HEK293 (cell line): ENCODE data around the gene CCDC78.

Source experiments
- CTCF ChIA-PET: fragments of 350-600 bp; formaldehyde crosslinking; extraction: SDS; loops from one replicate; lab custom pipeline; 2021; ENCODE audit warnings: antibody characterized with exemption; lab: Yijun Ruan, JAX
- POLR2A ChIA-PET: fragments of 300-600 bp; formaldehyde crosslinking; extraction: SDS; loops from one replicate; lab custom pipeline; 2020; ENCODE audit warnings: antibody characterized with exemption, inconsistent platforms; lab: Yijun Ruan, JAX
- H3K27ac ChIP-seq: fragments of 200-500 bp; sonication (Bioruptor generic); 2 replicates; pipeline ENCODE4 v1.5.1; 2014; ENCODE audit warnings: low read depth, low read length, control low read depth, inconsistent platforms; ENCODE audit errors: extremely low read depth
- H3K36me3 ChIP-seq, 2 experiments: fragments of 200-500 bp in 1 of 2; sonication (Bioruptor generic) in 1 of 2; 1 replicate in 1 of 2; 2 replicates in 1 of 2; pipeline ENCODE4 v1.5.1; 2014 to 2017; ENCODE audit warnings: inconsistent platforms in 2 of 2, low read length in 2 of 2; ENCODE audit not compliant: control insufficient read depth in 2 of 2, insufficient read depth in 1 of 2
- H3K4me1 ChIP-seq: fragments of 200-500 bp; sonication (Bioruptor generic); 2 replicates; pipeline ENCODE4 v1.5.1; 2014; ENCODE audit warnings: mild to moderate bottlenecking, low read length, inconsistent platforms; ENCODE audit not compliant: control insufficient read depth, insufficient read depth
- H3K4me3 ChIP-seq: 2 replicates; pipeline ENCODE4 v1.5.1; 2011; ENCODE audit warnings: low read depth, mild to moderate bottlenecking, control low read depth, low read length, moderate library complexity
- H3K9me3 ChIP-seq: fragments of 200-500 bp; sonication (Bioruptor generic); 2 replicates; pipeline ENCODE4 v1.5.1; 2014; ENCODE audit warnings: low read depth, low read length, inconsistent platforms; ENCODE audit not compliant: control insufficient read depth, insufficient read depth
- KLF1 ChIP-seq: fragments of 450-650 bp; formaldehyde crosslinking; IDR thresholded peaks from 2 replicates; pipeline ENCODE4 v1.5.1; 2016; ENCODE audit warnings: missing biosample characterization, missing genetic modification characterization
- KLF9 ChIP-seq: fragments of 450-650 bp; formaldehyde crosslinking; IDR thresholded peaks from 2 replicates; pipeline ENCODE4 v1.5.1; 2016; ENCODE audit warnings: missing biosample characterization, missing genetic modification characterization, low read depth
- OSR2 ChIP-seq: fragments of 450-650 bp; formaldehyde crosslinking; IDR thresholded peaks from 2 replicates; pipeline ENCODE4 v1.5.1; 2016; ENCODE audit warnings: missing biosample characterization, missing genetic modification characterization
- RBAK ChIP-seq: fragments of 450-650 bp; formaldehyde crosslinking; IDR thresholded peaks from 2 replicates; pipeline ENCODE4 v1.5.1; 2016; ENCODE audit warnings: missing biosample characterization, missing genetic modification characterization
- ZEB2 ChIP-seq: fragments of 450-650 bp; formaldehyde crosslinking; IDR thresholded peaks from 2 replicates; pipeline ENCODE4 v1.5.1; 2016; ENCODE audit warnings: missing biosample characterization, missing genetic modification characterization
- ZNF146 ChIP-seq: fragments of 450-650 bp; formaldehyde crosslinking; IDR thresholded peaks from 2 replicates; pipeline ENCODE4 v1.5.1; 2016; ENCODE audit warnings: missing biosample characterization, missing genetic modification characterization
- ZNF16 ChIP-seq: fragments of 450-650 bp; formaldehyde crosslinking; IDR thresholded peaks from 2 replicates; pipeline ENCODE4 v1.5.1; 2016; ENCODE audit warnings: low read depth, missing biosample characterization, missing genetic modification characterization
- ZNF214 ChIP-seq: fragments of 450-650 bp; formaldehyde crosslinking; IDR thresholded peaks from 2 replicates; pipeline ENCODE4 v1.5.1; 2017; ENCODE audit warnings: missing biosample characterization, mild to moderate bottlenecking, missing genetic modification characterization, borderline replicate concordance
- ZNF302 ChIP-seq: fragments of 450-650 bp; formaldehyde crosslinking; IDR thresholded peaks from 2 replicates; pipeline ENCODE4 v1.5.1; 2016; ENCODE audit warnings: missing biosample characterization, missing genetic modification characterization, low read depth
- ZNF391 ChIP-seq: fragments of 450-650 bp; formaldehyde crosslinking; IDR thresholded peaks from 2 replicates; pipeline ENCODE4 v1.5.1; 2016; ENCODE audit warnings: low read depth, missing biosample characterization, missing genetic modification characterization, borderline replicate concordance
- ZNF48 ChIP-seq: fragments of 450-650 bp; formaldehyde crosslinking; IDR thresholded peaks from 2 replicates; pipeline ENCODE4 v1.5.1; 2016; ENCODE audit warnings: missing biosample characterization, missing genetic modification characterization
- ZNF529 ChIP-seq: fragments of 450-650 bp; formaldehyde crosslinking; IDR thresholded peaks from 2 replicates; pipeline ENCODE4 v1.5.1; 2017; ENCODE audit warnings: missing genetic modification characterization, missing biosample characterization; ENCODE audit not compliant: insufficient replicate concordance
- ZSCAN30 ChIP-seq: fragments of 450-650 bp; IDR thresholded peaks from 2 replicates; pipeline ENCODE4 v1.5.1; 2018; ENCODE audit warnings: missing biosample characterization, mild to moderate bottlenecking, missing genetic modification characterization, moderate library complexity
- TF ChIP-seq, protein P1 (sequence below): fragments of 450-650 bp; formaldehyde crosslinking; IDR thresholded peaks from 2 replicates; pipeline ENCODE4 v1.5.1; 2016; ENCODE audit warnings: missing biosample characterization, missing genetic modification characterization
- TF ChIP-seq, protein P2 (sequence below): fragments of 450-650 bp; formaldehyde crosslinking; IDR thresholded peaks from 2 replicates; pipeline ENCODE4 v1.5.1; 2016; ENCODE audit warnings: missing biosample characterization, missing genetic modification characterization
- TF ChIP-seq, protein P3 (sequence below): fragments of 450-650 bp; formaldehyde crosslinking; IDR thresholded peaks from 2 replicates; pipeline ENCODE4 v1.5.1; 2016; ENCODE audit warnings: missing biosample characterization, missing genetic modification characterization
- TF ChIP-seq, protein P4 (sequence below): fragments of 450-650 bp; formaldehyde crosslinking; IDR thresholded peaks from 2 replicates; pipeline ENCODE4 v1.5.1; 2016; ENCODE audit warnings: missing biosample characterization, missing genetic modification characterization, borderline replicate concordance
- TF ChIP-seq, protein P5 (sequence below): fragments of 450-650 bp; formaldehyde crosslinking; IDR thresholded peaks from 2 replicates; pipeline ENCODE4 v1.5.1; 2016; ENCODE audit warnings: missing biosample characterization, missing genetic modification characterization, low read depth

CCDC78 gene

DNA sequence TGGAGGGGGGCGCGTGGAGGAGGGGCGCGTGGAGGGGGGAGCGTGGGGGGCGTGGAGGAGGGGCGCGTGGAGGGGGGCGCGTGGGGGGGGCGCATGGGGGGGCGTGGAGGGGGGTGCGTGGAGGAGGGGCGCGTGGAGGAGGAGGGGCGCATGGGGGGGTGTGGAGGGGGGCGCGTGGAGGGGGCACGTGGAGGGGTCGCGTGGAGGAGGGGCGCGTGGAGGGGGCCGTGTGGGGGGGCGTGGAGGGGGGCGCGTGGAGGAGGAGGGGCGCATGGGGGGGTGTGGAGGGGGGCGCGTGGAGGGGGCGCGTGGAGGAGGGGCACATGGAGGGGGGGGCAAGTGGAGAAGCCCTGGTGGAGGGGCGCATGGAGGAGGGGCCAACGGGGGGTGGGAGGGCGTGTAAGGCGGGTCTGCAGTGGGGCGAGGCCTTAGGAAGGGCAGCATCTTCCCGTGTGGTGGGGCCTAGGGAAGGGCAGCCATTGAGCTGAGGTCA is 41.5 kb upstream of the CCDC78 start (continued):
- TF ChIP-seq, protein P1, sequence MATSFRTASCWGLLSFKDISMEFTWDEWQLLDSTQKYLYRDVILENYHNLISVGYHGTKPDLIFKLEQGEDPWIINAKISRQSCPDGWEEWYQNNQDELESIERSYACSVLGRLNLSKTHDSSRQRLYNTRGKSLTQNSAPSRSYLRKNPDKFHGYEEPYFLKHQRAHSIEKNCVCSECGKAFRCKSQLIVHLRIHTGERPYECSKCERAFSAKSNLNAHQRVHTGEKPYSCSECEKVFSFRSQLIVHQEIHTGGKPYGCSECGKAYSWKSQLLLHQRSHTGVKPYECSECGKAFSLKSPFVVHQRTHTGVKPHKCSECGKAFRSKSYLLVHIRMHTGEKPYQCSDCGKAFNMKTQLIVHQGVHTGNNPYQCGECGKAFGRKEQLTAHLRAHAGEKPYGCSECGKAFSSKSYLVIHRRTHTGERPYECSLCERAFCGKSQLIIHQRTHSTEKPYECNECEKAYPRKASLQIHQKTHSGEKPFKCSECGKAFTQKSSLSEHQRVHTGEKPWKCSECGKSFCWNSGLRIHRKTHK (tag by site-specific recombination): no peak
- no peak for TF ChIP-seq RBAK
- no peak for TF ChIP-seq ZNF529 (tag by site-specific recombination)

DNA sequence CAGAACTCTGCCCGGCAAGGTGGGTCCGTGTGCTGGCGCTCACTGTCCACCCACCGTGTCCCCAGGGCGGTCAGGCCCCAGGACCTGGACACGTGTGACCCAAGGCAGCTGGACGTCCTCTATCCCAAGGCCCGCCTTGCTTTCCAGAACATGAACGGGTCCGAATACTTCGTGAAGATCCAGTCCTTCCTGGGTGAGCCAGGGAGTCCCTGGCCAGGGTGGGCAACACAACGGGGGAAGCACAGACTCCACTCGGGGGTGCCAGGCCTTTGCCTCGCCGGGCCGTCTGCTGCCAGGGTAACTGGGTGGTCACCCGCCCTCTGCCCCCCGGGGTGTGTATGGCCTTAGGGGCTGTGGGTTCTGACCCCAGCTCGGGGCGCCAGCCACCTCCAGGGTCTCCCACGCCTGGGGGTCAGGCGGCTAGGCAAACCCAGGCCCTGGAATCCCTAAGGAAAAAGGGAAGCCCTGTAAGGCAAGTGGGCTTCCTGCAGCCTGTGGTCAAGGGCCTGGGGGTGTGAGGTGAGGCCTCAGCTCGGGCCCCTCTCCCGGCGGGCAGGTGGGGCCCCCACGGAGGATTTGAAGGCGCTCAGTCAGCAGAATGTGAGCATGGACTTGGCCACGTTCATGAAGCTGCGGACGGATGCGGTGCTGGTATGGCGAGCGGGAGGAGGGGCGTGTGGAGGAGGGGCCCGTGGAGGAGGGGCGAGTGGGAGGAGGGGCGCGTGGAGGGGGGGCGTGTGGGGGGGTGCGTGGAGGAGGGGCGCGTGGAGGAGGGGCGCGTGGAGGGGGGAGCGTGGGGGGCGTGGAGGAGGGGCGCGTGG is 40.8 kb upstream of the CCDC78 start:
- ChIA-PET POLR2A (interaction anchor here (0.7 kb wide), 1 partner anchor 17 kb away, joined by 3 read pairs; no protein-coding TSS in a partner anchor), CTCF (no interaction called here)
- TF ChIP-seq OSR2 (no peak), KLF1 (tag by site-specific recombination) (no peak), ZNF16 (tag by site-specific recombination) (no peak), KLF9 (tag by site-specific recombination) (no peak), ZNF146 (tag by site-specific recombination) (no peak), ZNF48 (tag by site-specific recombination) (no peak), ZSCAN30 (tag by site-specific recombination) (no peak)
- TF ChIP-seq, protein P2, sequence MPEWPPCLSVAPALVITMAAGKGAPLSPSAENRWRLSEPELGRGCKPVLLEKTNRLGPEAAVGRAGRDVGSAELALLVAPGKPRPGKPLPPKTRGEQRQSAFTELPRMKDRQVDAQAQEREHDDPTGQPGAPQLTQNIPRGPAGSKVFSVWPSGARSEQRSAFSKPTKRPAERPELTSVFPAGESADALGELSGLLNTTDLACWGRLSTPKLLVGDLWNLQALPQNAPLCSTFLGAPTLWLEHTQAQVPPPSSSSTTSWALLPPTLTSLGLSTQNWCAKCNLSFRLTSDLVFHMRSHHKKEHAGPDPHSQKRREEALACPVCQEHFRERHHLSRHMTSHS (tag by site-specific recombination): no peak
- TF ChIP-seq, protein P3, sequence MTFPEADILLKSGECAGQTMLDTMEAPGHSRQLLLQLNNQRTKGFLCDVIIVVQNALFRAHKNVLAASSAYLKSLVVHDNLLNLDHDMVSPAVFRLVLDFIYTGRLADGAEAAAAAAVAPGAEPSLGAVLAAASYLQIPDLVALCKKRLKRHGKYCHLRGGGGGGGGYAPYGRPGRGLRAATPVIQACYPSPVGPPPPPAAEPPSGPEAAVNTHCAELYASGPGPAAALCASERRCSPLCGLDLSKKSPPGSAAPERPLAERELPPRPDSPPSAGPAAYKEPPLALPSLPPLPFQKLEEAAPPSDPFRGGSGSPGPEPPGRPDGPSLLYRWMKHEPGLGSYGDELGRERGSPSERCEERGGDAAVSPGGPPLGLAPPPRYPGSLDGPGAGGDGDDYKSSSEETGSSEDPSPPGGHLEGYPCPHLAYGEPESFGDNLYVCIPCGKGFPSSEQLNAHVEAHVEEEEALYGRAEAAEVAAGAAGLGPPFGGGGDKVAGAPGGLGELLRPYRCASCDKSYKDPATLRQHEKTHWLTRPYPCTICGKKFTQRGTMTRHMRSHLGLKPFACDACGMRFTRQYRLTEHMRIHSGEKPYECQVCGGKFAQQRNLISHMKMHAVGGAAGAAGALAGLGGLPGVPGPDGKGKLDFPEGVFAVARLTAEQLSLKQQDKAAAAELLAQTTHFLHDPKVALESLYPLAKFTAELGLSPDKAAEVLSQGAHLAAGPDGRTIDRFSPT (tag by site-specific recombination): no peak
- TF ChIP-seq, protein P4, sequence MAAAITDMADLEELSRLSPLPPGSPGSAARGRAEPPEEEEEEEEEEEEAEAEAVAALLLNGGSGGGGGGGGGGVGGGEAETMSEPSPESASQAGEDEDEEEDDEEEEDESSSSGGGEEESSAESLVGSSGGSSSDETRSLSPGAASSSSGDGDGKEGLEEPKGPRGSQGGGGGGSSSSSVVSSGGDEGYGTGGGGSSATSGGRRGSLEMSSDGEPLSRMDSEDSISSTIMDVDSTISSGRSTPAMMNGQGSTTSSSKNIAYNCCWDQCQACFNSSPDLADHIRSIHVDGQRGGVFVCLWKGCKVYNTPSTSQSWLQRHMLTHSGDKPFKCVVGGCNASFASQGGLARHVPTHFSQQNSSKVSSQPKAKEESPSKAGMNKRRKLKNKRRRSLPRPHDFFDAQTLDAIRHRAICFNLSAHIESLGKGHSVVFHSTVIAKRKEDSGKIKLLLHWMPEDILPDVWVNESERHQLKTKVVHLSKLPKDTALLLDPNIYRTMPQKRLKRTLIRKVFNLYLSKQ: no peak
- no peaks in the 10 kb centered on the region for H3K36me3 ChIP-seq
- no peaks in the 10 kb centered on the region for H3K9me3 ChIP-seq
- H3K4me1 ChIP-seq: no peaks in the 10 kb centered on the region
- H3K4me3 ChIP-seq: no peak overlapping the region
- no peak overlapping the region for H3K27ac ChIP-seq

DNA sequence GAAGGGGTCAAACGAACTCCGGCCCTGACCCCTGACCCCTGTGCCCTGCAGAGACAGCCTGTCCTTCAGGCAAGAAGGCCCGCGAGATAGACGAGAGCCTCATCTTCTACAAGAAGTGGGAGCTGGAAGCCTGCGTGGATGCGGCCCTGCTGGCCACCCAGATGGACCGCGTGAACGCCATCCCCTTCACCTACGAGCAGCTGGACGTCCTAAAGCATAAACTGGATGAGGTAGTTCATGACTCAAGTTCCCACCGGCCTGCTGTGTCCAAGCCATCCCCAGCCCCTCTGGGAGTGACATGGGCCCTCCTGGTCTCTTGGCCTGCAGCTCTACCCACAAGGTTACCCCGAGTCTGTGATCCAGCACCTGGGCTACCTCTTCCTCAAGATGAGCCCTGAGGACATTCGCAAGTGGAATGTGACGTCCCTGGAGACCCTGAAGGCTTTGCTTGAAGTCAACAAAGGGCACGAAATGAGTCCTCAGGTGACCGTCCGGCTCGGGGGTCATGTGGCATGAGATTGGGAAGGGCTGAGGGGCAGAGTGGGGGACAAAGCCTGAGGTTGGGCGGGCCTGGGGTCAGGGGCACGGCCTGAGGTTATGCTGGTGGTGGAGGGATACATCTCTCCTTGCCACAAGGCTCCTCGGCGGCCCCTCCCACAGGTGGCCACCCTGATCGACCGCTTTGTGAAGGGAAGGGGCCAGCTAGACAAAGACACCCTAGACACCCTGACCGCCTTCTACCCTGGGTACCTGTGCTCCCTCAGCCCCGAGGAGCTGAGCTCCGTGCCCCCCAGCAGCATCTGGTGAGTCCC is 40.0 kb upstream of the CCDC78 start:
- H3K27ac ChIP-seq: no peak overlapping the region
- no peaks in the 10 kb centered on the region for H3K9me3 ChIP-seq
- H3K36me3 ChIP-seq: no peaks in the 10 kb centered on the region
- H3K4me3 ChIP-seq: no peak overlapping the region
- ChIA-PET POLR2A (interaction anchor here (0.7 kb wide), 1 partner anchor 16 kb away, joined by 3 read pairs; no protein-coding TSS in a partner anchor), CTCF (no interaction called here)
- no peaks in the 10 kb centered on the region for H3K4me1 ChIP-seq
- TF ChIP-seq ZNF302 (tag by site-specific recombination): no peak
- no peak for TF ChIP-seq ZEB2 (tag by site-specific recombination)
- no peak for TF ChIP-seq KLF1 (tag by site-specific recombination)
- no peak for TF ChIP-seq ZNF214
- TF ChIP-seq, protein P4: no peak
- TF ChIP-seq ZNF391: no peak
- TF ChIP-seq, protein P5, sequence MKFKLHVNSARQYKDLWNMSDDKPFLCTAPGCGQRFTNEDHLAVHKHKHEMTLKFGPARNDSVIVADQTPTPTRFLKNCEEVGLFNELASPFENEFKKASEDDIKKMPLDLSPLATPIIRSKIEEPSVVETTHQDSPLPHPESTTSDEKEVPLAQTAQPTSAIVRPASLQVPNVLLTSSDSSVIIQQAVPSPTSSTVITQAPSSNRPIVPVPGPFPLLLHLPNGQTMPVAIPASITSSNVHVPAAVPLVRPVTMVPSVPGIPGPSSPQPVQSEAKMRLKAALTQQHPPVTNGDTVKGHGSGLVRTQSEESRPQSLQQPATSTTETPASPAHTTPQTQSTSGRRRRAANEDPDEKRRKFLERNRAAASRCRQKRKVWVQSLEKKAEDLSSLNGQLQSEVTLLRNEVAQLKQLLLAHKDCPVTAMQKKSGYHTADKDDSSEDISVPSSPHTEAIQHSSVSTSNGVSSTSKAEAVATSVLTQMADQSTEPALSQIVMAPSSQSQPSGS (tag by site-specific recombination): no peak
